ENCODE results near the gene ISG15. TPM values are rescaled to one million over a fixed set of nuclear protein-coding genes. Genes with fewer than 3 reads are reported as not detected.

The ISG15 gene
- total RNA-seq, 1 experiment from 2014 or later = 758 TPM

- Histone ChIP-seq H3K79me2 (ENCODE audit: low read length) (no peaks in the 10 kb centered on the region), H3K4me2 (ENCODE audit: low read length) (no peak overlapping the region), H3K4me1 (ENCODE audit: insufficient read depth, low read length) (no peaks in the 10 kb centered on the region), H3K36me3 (ENCODE audit: low read depth, low read length) (peaks cover 81% of the 10 kb centered on the region), H3K27ac (ENCODE audit: low read length) (no peak overlapping the region), H3K4me3 (ENCODE audit: low read length) (no peak overlapping the region), H3F3A (ENCODE audit: low read length, unreplicated experiment) (no peaks in the 10 kb centered on the region), H3K9me2 (replicated peaks; ENCODE audit: low read length) (no peaks in the 10 kb centered on the region), H4K20me1 (ENCODE audit: low read length) (peaks cover 8% of the 10 kb centered on the region; the same call in 1 of the 2 replicates), H2AFZ (ENCODE audit: low read length) (no peak overlapping the region), H3K9me3 (ENCODE audit: low read length) (no peaks in the 10 kb centered on the region), H3K9ac (ENCODE audit: low read length) (no peak overlapping the region), H3K27me3 (ENCODE audit: low read length) (no peaks in the 10 kb centered on the region)
- intact Hi-C loops (cut with micrococcal nuclease) = no loop called here
- ChIA-PET CTCF (no interaction called here), POLR2A (ENCODE audit: unreplicated experiment) (no interaction called here)
- no TSS peak for BruUV-seq (replicated peaks)
- TF ChIP-seq EZH2phosphoT487 (IDR thresholded peaks at IDR 0.05; ENCODE audit: borderline replicate concordance, low read length) = no peak
- no peak for TF ChIP-seq EZH2 (IDR thresholded peaks at IDR 0.05; ENCODE audit: low read length, unreplicated experiment)
- no peak for DNase-seq
- no peak for ATAC-seq
Measured at GRCh38 chr1:1049318-1050165, 36.2 kb downstream of the ISG15 start.

GRCh38 chr1:1050577-1051052, 37.3 kb downstream of the ISG15 start:
- H3K36me3 ChIP-seq (ENCODE audit: low read depth, low read length) = peaks cover 84% of the 10 kb centered on the region
- POLR2A ChIA-PET (ENCODE audit: unreplicated experiment) = no interaction called here
- H3K27ac ChIP-seq (ENCODE audit: low read length) = no peak overlapping the region
- TF ChIP-seq EZH2 (IDR thresholded peaks at IDR 0.05; ENCODE audit: low read length, unreplicated experiment) = no peak
- no peak for TF ChIP-seq EZH2phosphoT487 (IDR thresholded peaks at IDR 0.05; ENCODE audit: borderline replicate concordance, low read length)
- no peak for TF ChIP-seq CTCF (conservative IDR thresholded peaks at IDR 0.05; ENCODE audit: low read depth, low read length)
- no peak overlapping the region for H2AFZ ChIP-seq (ENCODE audit: low read length)
- intact Hi-C loops (cut with micrococcal nuclease) = no loop called here
- peaks cover 8% of the 10 kb centered on the region; the same call in 1 of the 2 replicates for H4K20me1 ChIP-seq (ENCODE audit: low read length)
- no peaks in the 10 kb centered on the region for H3F3A ChIP-seq (ENCODE audit: low read length, unreplicated experiment)
- ATAC-seq (no peak), DNase-seq (no peak)
- no TSS peak for BruUV-seq (replicated peaks)
- H3K9me3 ChIP-seq (ENCODE audit: low read length) = no peaks in the 10 kb centered on the region
- no peak overlapping the region for H3K9ac ChIP-seq (ENCODE audit: low read length)
- H3K79me2 ChIP-seq (ENCODE audit: low read length) = no peaks in the 10 kb centered on the region
- H3K4me2 ChIP-seq (ENCODE audit: low read length) = no peak overlapping the region
- CTCF ChIA-PET = no interaction called here
- no peaks in the 10 kb centered on the region for H3K27me3 ChIP-seq (ENCODE audit: low read length)
- H3K9me2 ChIP-seq (replicated peaks; ENCODE audit: low read length) = no peaks in the 10 kb centered on the region
- H3K4me1 ChIP-seq (ENCODE audit: insufficient read depth, low read length) = no peaks in the 10 kb centered on the region
- H3K4me3 ChIP-seq (ENCODE audit: low read length) = no peak overlapping the region

GRCh38 chr1:1051127-1051810, 38.0 kb downstream of the ISG15 start:
- intact Hi-C loops (cut with micrococcal nuclease) = no loop called here
- Histone ChIP-seq H3K27ac (ENCODE audit: low read length) (no peak overlapping the region), H3K9me3 (ENCODE audit: low read length) (no peaks in the 10 kb centered on the region), H3K9ac (ENCODE audit: low read length) (no peak overlapping the region), H4K20me1 (ENCODE audit: low read length) (peaks cover 8% of the 10 kb centered on the region; the same call in 1 of the 2 replicates), H3K9me2 (replicated peaks; ENCODE audit: low read length) (no peaks in the 10 kb centered on the region), H3K4me1 (ENCODE audit: insufficient read depth, low read length) (no peaks in the 10 kb centered on the region), H2AFZ (ENCODE audit: low read length) (no peak overlapping the region), H3K79me2 (ENCODE audit: low read length) (no peaks in the 10 kb centered on the region), H3K4me3 (ENCODE audit: low read length) (no peak overlapping the region), H3F3A (ENCODE audit: low read length, unreplicated experiment) (no peaks in the 10 kb centered on the region), H3K4me2 (ENCODE audit: low read length) (no peak overlapping the region), H3K36me3 (ENCODE audit: low read depth, low read length) (peaks cover 81% of the 10 kb centered on the region), H3K27me3 (ENCODE audit: low read length) (no peaks in the 10 kb centered on the region)
- POLR2A ChIA-PET (ENCODE audit: unreplicated experiment) = no interaction called here
- TF ChIP-seq EZH2 (IDR thresholded peaks at IDR 0.05; ENCODE audit: low read length, unreplicated experiment) = no peak
- no TSS peak for BruUV-seq (replicated peaks)
- ATAC-seq = no peak
- DNase-seq = no peak
- CTCF ChIA-PET = no interaction called here

All from PC-3 (cell line).